T-helper 2 cell treated with Interferon-gamma antibody and Interleukin-4, amounts not matched to agents 5 μg/mL and 100 μg/mL, for 36 hours (primary cell): ENCODE results near the gene MAP4K4.

Experiments
- DNase-seq: peaks from one replicate; pipeline ENCODE4 v3.0.0; 2021; ENCODE audit warnings: low spot score
- H3K27ac Mint-ChIP-seq: one replicate; pipeline ENCODE4 v1.8.0; 2021; ENCODE audit warnings: mild to moderate bottlenecking, mixed read lengths
- H3K27me3 Mint-ChIP-seq: one replicate; pipeline ENCODE4 v1.8.0; 2021; ENCODE audit warnings: low read depth, mixed read lengths
- H3K36me3 Mint-ChIP-seq: one replicate; pipeline ENCODE4 v1.8.0; 2021; ENCODE audit warnings: low read depth, mixed read lengths
- H3K4me1 Mint-ChIP-seq: one replicate; pipeline ENCODE4 v1.8.0; 2021; ENCODE audit warnings: low read depth, mixed read lengths
- H3K4me3 Mint-ChIP-seq: one replicate; pipeline ENCODE4 v1.8.0; 2022; ENCODE audit warnings: mild to moderate bottlenecking, moderate library complexity, mixed read lengths
- H3K9me3 Mint-ChIP-seq: one replicate; pipeline ENCODE4 v1.8.0; 2021; ENCODE audit warnings: mixed read lengths

MAP4K4 gene

GRCh38 chr2:101751276-101751815 is 53.8 kb downstream of the MAP4K4 start:
- no peak overlapping the region for H3K4me3 Mint-ChIP-seq
- no peaks in the 10 kb centered on the region for H3K27me3 Mint-ChIP-seq
- DNase-seq: no peak
- H3K36me3 Mint-ChIP-seq: peaks cover 4% of the 10 kb centered on the region
- no peaks in the 10 kb centered on the region for H3K9me3 Mint-ChIP-seq
- H3K27ac Mint-ChIP-seq: no peak overlapping the region
- H3K4me1 Mint-ChIP-seq: peaks cover 34% of the 10 kb centered on the region

- no peak for DNase-seq
- no peaks in the 10 kb centered on the region for H3K9me3 Mint-ChIP-seq
- no peaks in the 10 kb centered on the region for H3K27me3 Mint-ChIP-seq
- H3K27ac Mint-ChIP-seq: no peak overlapping the region
- H3K4me1 Mint-ChIP-seq: peaks cover 35% of the 10 kb centered on the region
- no peak overlapping the region for H3K4me3 Mint-ChIP-seq
- H3K36me3 Mint-ChIP-seq: peaks cover 4% of the 10 kb centered on the region
These were observed 54.5 kb downstream of the MAP4K4 start for GRCh38 chr2:101751875-101752619.

DNA sequence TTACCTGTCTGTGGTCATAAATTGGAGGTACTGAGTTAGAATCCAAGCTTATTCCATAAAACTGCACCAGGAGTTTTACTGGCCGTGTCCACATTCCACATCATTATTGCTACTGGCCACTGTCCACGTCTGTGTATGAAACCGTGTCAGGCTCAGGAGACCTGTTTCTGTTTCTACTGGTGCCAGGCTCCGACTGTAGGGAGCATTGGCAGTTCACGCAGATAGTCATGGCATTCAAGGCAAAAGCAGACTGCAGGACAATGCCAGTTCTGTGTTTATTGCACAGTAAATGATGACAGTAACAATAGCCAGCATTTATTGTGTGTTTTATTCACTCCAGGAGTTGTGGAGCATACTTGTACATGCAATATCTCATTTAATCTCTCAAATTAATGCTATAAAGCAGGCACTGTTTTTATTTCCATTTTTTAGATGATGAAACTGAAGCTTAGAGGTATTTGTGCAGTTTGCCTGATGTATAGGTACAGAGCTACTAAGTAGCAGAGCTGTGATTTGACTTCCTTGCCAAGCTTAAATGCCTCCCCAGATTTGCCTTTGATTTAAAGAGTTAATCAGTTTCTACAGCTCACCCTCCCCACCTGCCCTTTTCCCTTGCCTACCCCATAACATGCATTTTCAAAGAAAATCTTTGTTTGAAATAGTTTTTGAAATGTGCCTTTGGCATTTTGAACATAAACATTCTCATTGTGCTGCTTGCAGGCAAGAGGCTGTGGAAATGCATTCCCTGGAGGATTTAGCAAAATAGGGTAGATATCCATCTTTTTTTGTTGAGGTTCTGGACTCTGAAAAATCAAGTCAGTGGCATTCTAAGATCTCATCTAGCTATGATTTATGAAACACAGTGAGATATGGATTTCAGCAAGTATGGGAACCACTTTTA is 55.5 kb downstream of the MAP4K4 start:
- H3K4me1 Mint-ChIP-seq: peaks cover 40% of the 10 kb centered on the region

GRCh38 chr2:101753720-101754490 is 56.4 kb downstream of the MAP4K4 start:
- peaks cover 47% of the 10 kb centered on the region for H3K4me1 Mint-ChIP-seq
- H3K27ac Mint-ChIP-seq: no peak overlapping the region
- no peak for DNase-seq
- H3K27me3 Mint-ChIP-seq: no peaks in the 10 kb centered on the region
- no peaks in the 10 kb centered on the region for H3K9me3 Mint-ChIP-seq
- H3K36me3 Mint-ChIP-seq: peaks cover 5% of the 10 kb centered on the region
- no peak overlapping the region for H3K4me3 Mint-ChIP-seq

More for the DNA sequence above, 55.5 kb downstream of the MAP4K4 start:
- Mint-ChIP-seq H3K9me3 (no peaks in the 10 kb centered on the region), H3K4me3 (no peak overlapping the region), H3K27me3 (no peaks in the 10 kb centered on the region), H3K36me3 (peaks cover 4% of the 10 kb centered on the region), H3K27ac (no peak overlapping the region)
- DNase-seq: no peak

GRCh38 chr2:101754618-101755017 is 57.1 kb downstream of the MAP4K4 start:
- Mint-ChIP-seq H3K9me3 (no peaks in the 10 kb centered on the region), H3K4me1 (peaks cover 47% of the 10 kb centered on the region), H3K27me3 (no peaks in the 10 kb centered on the region), H3K36me3 (peaks cover 5% of the 10 kb centered on the region), H3K27ac (no peak overlapping the region), H3K4me3 (no peak overlapping the region)
- no peak for DNase-seq

DNA sequence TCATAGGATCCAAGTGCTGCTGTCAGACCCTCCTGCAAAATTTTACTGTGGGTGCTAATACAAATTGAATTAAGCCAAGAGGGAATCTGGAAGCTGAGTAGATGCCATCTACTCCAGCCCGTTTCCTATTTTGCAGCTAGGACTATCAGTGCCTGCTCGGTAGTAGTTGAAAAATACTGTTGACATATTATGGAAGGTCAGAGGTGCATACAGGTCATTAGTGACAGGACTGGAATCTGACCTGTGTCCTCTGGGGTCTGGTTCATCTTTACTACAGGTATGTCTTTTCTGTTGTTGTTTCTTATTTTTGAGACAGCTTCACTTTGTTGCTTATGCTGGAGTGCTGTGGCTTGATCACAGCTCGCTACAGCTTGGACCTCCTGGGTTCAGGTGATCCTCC is 58.8 kb downstream of the MAP4K4 start:
- Mint-ChIP-seq H3K27ac (no peak overlapping the region), H3K9me3 (no peaks in the 10 kb centered on the region), H3K27me3 (no peaks in the 10 kb centered on the region), H3K36me3 (peaks cover 5% of the 10 kb centered on the region), H3K4me1 (peaks cover 47% of the 10 kb centered on the region), H3K4me3 (no peak overlapping the region)
- DNase-seq: no peak

DNA sequence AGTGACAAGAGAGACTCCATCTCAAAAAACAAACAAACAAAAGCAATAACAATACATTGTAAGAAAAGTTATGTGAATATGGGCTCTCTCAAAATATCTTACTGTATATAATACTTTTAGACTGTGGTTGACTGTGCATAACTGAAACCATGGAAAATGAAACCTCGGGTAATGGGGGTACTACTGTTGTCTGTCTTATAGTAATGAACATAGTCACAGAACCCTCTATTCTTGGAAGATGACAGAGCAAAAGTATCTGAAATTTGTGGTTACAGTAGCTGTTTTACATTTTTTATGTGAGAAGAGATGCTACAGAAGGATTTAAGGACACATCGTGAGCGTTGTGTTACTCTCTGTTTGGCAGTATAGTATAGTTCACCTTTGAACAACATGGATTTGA is 60.5 kb downstream of the MAP4K4 start:
- H3K27me3 Mint-ChIP-seq: no peaks in the 10 kb centered on the region
- H3K9me3 Mint-ChIP-seq: no peaks in the 10 kb centered on the region
- peak overlapping the region; percentile 30 for H3K4me3 Mint-ChIP-seq
- peaks cover 45% of the 10 kb centered on the region for H3K4me1 Mint-ChIP-seq
- peaks cover 6% of the 10 kb centered on the region for H3K36me3 Mint-ChIP-seq
- peak overlapping the region; percentile 8 for H3K27ac Mint-ChIP-seq
- DNase-seq: no peak

DNA sequence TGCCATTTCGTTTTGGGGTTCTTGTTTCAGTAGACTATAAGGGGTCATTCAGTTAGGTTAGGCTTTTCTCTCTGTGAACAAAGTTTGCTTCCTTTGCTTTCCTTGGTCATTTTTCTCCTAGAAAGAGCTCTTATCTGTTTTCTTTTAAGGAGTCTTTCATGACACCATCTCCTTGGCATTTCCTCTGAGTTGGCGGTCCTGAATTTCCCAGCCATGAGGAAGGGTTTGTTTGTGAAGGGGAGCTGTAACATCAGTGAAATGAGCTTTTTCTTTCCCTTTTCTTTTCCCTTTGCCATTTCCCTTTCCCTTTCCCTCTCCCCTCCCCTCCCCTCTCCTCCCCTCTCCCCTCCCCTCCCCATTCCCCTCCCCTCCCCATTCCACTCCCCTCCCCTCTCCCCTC is 61.7 kb downstream of the MAP4K4 start:
- DNase-seq: no peak
- H3K4me3 Mint-ChIP-seq: no peak overlapping the region
- peaks cover 42% of the 10 kb centered on the region for H3K4me1 Mint-ChIP-seq

DNA sequence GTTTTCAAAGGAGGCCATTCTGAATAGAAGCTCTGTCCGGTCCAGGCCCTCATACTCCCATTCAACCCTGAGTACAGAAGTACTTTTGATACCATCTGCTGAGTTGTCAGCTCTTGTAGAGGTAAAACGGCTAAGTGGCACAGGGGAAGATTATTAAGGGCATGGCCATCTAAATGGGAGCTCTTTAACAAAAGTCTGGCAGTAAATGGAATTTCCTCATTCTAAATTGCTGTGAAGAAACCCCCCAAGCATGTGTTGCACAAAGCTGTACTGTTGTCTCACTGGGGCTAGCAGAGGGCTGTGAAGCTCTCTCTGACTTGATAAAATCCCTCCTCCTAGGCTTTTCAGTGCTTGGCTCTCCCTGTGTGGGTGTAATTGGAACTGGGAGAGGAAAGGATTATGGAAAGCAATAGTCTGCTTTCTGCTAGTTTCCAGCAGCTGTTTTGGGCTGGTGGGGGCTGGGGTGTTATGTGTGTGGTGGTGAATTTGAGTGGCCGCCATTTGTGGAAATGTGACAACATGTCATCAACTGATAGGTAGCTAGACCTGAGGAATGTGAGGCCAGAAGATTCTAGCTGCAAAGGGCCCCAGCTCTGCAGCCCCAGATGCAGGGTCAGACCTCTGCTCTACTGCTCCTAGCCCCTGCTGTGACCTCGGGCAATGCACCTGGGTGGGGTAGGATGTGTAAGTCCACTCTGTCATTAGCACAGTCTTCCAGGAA is 65.1 kb downstream of the MAP4K4 start:
- Mint-ChIP-seq H3K4me3 (no peak overlapping the region), H3K9me3 (no peaks in the 10 kb centered on the region), H3K27me3 (no peaks in the 10 kb centered on the region), H3K27ac (no peak overlapping the region), H3K36me3 (peaks cover 4% of the 10 kb centered on the region), H3K4me1 (peaks cover 41% of the 10 kb centered on the region)
- DNase-seq: no peak

More for the DNA sequence above, 61.7 kb downstream of the MAP4K4 start:
- Mint-ChIP-seq H3K27me3 (no peaks in the 10 kb centered on the region), H3K27ac (no peak overlapping the region), H3K36me3 (peaks cover 6% of the 10 kb centered on the region), H3K9me3 (no peaks in the 10 kb centered on the region)

- Mint-ChIP-seq H3K27me3 (no peaks in the 10 kb centered on the region), H3K4me1 (peaks cover 37% of the 10 kb centered on the region), H3K27ac (no peak overlapping the region), H3K4me3 (no peak overlapping the region), H3K9me3 (no peaks in the 10 kb centered on the region), H3K36me3 (peaks cover 1% of the 10 kb centered on the region)
- no peak for DNase-seq
These were observed 66.2 kb downstream of the MAP4K4 start for GRCh38 chr2:101763496-101764333.

DNA sequence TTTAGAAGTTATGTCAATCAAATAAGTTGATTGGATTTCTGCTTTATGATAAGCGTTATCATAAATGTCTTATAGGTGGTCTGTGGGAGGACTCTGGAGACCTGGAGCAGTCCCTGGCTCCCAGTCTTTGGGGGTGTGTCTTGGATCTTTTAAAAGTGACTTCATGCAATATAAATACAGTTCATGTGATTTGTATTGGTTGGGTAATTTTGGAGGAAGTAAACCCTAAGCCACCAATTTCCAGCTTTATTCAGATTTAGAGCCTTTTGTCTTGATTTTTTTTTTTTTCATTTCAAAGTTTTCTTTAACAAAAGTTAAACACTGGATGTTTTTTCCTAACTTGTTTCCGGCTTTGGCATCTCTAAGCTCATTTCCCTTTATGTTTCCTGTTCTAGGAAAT is 68.8 kb downstream of the MAP4K4 start:
- H3K4me3 Mint-ChIP-seq: no peak overlapping the region
- H3K9me3 Mint-ChIP-seq: no peaks in the 10 kb centered on the region
- peaks cover 1% of the 10 kb centered on the region for H3K36me3 Mint-ChIP-seq
- peaks cover 51% of the 10 kb centered on the region for H3K4me1 Mint-ChIP-seq
- no peak overlapping the region for H3K27ac Mint-ChIP-seq
- H3K27me3 Mint-ChIP-seq: no peaks in the 10 kb centered on the region
- no peak for DNase-seq

DNA sequence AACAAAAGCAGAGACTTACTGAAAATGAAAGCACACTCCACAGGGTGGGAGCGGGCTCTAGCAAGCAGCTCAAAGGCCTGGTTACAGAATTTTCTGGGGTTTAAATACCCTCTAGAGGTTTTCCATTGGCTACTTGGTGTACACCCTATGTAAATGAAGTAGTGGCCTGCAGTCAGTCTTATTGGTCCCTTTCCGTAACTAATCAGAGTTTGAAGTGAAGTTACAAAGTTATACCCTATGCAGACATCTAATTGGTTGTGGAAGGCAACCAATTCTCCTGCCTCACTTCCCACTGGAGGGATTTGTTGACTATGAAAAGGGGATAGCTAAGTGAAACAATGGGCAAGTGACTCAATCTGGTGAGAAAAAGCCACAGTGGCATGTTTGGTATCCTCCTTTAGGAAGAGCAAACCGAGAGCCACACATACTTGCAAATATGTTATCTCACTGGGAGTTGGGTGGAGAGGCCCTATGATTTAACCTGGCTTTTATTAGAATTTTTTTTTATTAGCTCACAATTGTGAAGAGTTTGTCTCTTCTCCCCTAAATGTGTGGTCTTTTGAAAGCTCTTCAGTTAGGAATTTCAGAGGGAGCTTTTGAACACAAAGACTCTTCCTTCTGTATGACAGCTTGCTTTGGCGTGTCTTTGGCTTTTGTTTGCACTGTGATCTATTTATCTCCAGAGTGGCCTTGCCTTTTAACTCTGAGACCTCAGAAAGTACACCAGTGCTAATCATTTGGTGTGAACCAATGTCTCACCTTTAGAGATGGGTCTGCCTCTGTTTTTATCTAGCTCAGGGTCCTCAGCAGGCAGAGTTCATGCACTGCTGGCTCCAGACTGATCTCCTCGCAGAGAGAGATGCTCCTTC is 69.6 kb downstream of the MAP4K4 start:
- Mint-ChIP-seq H3K4me3 (no peak overlapping the region), H3K9me3 (no peaks in the 10 kb centered on the region), H3K27ac (no peak overlapping the region), H3K36me3 (peaks cover 1% of the 10 kb centered on the region), H3K27me3 (no peaks in the 10 kb centered on the region), H3K4me1 (peaks cover 52% of the 10 kb centered on the region)
- no peak for DNase-seq
